ENCODE results near the gene MRTFB. TPM values are rescaled to one million over a fixed set of nuclear protein-coding genes. Genes with fewer than 3 reads are reported as not detected.

Gene MRTFB
- total RNA-seq, 1 donor from 2014 or later: 83.1 TPM

GRCh38 chr16:14263769-14264168, 192.7 kb downstream of the MRTFB start:
- H3K36me3 Mint-ChIP-seq (ENCODE audit: insufficient read depth): peaks cover 39% of the 10 kb centered on the region

GRCh38 chr16:14264327-14264943, 193.3 kb downstream of the MRTFB start:
- peaks cover 45% of the 10 kb centered on the region for H3K36me3 Mint-ChIP-seq (ENCODE audit: insufficient read depth)
- DNase-seq (ENCODE audit: low spot score, unreplicated experiment): no peak
- peaks cover 6% of the 10 kb centered on the region for H3K9me3 Mint-ChIP-seq (ENCODE audit: low read depth)
- no peaks in the 10 kb centered on the region for H3K27me3 Mint-ChIP-seq
- no peak overlapping the region for H3K4me3 Mint-ChIP-seq (ENCODE audit: low read depth)
- no peaks in the 10 kb centered on the region for H3K4me1 Mint-ChIP-seq (ENCODE audit: low read depth)
- H3K27ac Mint-ChIP-seq: no peak overlapping the region
- no peak for TF ChIP-seq CTCF (IDR thresholded peaks at IDR 0.05; ENCODE audit: unreplicated experiment)

More at GRCh38 chr16:14263769-14264168, 192.7 kb downstream of the MRTFB start:
- no peak for DNase-seq (ENCODE audit: low spot score, unreplicated experiment)
- H3K27ac Mint-ChIP-seq: peak overlapping the region; percentile 18
- no peaks in the 10 kb centered on the region for H3K27me3 Mint-ChIP-seq
- no peaks in the 10 kb centered on the region for H3K9me3 Mint-ChIP-seq (ENCODE audit: low read depth)
- TF ChIP-seq CTCF (IDR thresholded peaks at IDR 0.05; ENCODE audit: unreplicated experiment): no peak
- H3K4me1 Mint-ChIP-seq (ENCODE audit: low read depth): no peaks in the 10 kb centered on the region
- no peak overlapping the region for H3K4me3 Mint-ChIP-seq (ENCODE audit: low read depth)

GRCh38 chr16:14268073-14268472, 197.0 kb downstream of the MRTFB start:
- H3K4me1 Mint-ChIP-seq (ENCODE audit: low read depth): no peaks in the 10 kb centered on the region
- H3K4me3 Mint-ChIP-seq (ENCODE audit: low read depth): no peak overlapping the region
- no peak for TF ChIP-seq CTCF (IDR thresholded peaks at IDR 0.05; ENCODE audit: unreplicated experiment)
- no peaks in the 10 kb centered on the region for H3K27me3 Mint-ChIP-seq
- peaks cover 24% of the 10 kb centered on the region for H3K9me3 Mint-ChIP-seq (ENCODE audit: low read depth)
- H3K36me3 Mint-ChIP-seq (ENCODE audit: insufficient read depth): peaks cover 50% of the 10 kb centered on the region
- DNase-seq (ENCODE audit: low spot score, unreplicated experiment): no peak
- H3K27ac Mint-ChIP-seq: no peak overlapping the region

GRCh38 chr16:14275934-14276333, 204.8 kb downstream of the MRTFB start:
- Mint-ChIP-seq H3K27me3 (no peaks in the 10 kb centered on the region), H3K4me1 (ENCODE audit: low read depth) (peaks cover 14% of the 10 kb centered on the region), H3K36me3 (ENCODE audit: insufficient read depth) (peaks cover 7% of the 10 kb centered on the region), H3K9me3 (ENCODE audit: low read depth) (peaks cover 13% of the 10 kb centered on the region), H3K27ac (peak overlapping the region; percentile 59), H3K4me3 (ENCODE audit: low read depth) (no peak overlapping the region)
- TF ChIP-seq CTCF (IDR thresholded peaks at IDR 0.05; ENCODE audit: unreplicated experiment): no peak
- DNase-seq (ENCODE audit: low spot score, unreplicated experiment): no peak

- peaks cover 1% of the 10 kb centered on the region for H3K36me3 Mint-ChIP-seq (ENCODE audit: insufficient read depth)
- DNase-seq (ENCODE audit: low spot score, unreplicated experiment): no peak
- no peak for TF ChIP-seq CTCF (IDR thresholded peaks at IDR 0.05; ENCODE audit: unreplicated experiment)
- peak overlapping the region; percentile 13 for H3K27ac Mint-ChIP-seq
- H3K4me1 Mint-ChIP-seq (ENCODE audit: low read depth): peaks cover 14% of the 10 kb centered on the region
- H3K4me3 Mint-ChIP-seq (ENCODE audit: low read depth): no peak overlapping the region
- H3K9me3 Mint-ChIP-seq (ENCODE audit: low read depth): peaks cover 4% of the 10 kb centered on the region
- no peaks in the 10 kb centered on the region for H3K27me3 Mint-ChIP-seq
Observed at GRCh38 chr16:14278749-14279148, 207.6 kb downstream of the MRTFB start.
